Fibroblast of upper back skin (primary cell): ENCODE measurements around the gene CELSR1.

Experiments used
- DNase-seq: peaks from one replicate; pipeline ENCODE4 v3.0.0-alpha.2; 2013

Gene CELSR1

GRCh38 chr22:46373921-46374662, 163.3 kb downstream of the CELSR1 start:
- no peak for DNase-seq

- DNase-seq, result no peak
Observed at GRCh38 chr22:46373159-46373558, 164.3 kb downstream of the CELSR1 start.

DNA sequence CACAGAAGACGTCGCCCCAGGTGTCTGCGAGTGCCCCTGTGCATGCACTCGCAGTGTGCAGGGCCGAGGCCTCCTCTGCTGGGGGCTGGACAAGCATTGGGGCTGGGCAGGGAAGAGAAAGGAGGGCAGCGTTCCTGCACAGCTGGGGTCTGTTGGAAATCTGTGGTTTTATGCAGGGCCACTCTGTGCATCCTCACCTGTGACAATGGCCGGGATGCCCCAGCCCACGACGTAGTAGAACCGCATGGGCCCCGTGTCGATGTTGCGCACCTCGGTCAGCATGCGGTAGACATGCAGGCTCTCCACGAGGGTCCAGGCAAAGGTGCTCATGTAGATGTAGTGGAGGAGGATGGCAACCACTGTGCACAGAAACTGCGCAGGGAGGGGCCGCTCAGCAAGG, 164.7 kb downstream of the CELSR1 start:
- no peak for DNase-seq

DNA sequence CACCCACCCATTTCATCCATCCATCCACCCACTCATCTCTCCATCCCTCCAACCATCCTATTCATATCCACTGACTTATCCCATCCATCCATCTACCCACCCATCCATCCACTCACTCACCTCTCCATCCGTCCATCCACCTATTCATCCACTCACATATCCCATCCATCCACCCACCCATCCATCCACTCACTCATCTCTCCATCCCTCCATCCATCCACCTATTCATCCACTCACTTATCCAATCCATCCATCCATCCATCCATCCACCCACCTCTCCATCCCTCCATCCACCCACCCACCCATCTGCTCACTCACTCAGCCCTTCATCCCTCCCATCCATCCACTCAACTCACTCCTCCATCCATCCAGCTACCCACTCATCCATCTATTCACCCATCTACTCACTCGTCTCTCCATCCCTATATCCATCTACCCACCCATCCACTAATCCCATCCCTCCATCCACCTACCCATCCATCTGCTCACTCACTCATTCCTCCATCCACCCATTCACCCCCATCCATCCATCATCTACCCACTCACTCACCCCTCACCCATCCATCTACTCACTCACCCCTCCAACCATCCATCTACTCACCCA, 165.7 kb downstream of the CELSR1 start:
- DNase-seq, result no peak

- no peak for DNase-seq
Observed at GRCh38 chr22:46370584-46371291, 166.7 kb downstream of the CELSR1 start.

- no peak for DNase-seq
Observed at GRCh38 chr22:46369716-46370583, 167.5 kb downstream of the CELSR1 start.

- no peak for DNase-seq
Observed at GRCh38 chr22:46368871-46369715, 168.3 kb downstream of the CELSR1 start.

GRCh38 chr22:46368422-46368821, 169.0 kb downstream of the CELSR1 start:
- no peak for DNase-seq

GRCh38 chr22:46367707-46368191, 169.7 kb downstream of the CELSR1 start:
- peak; percentile 30 for DNase-seq

GRCh38 chr22:46366801-46367706, 170.4 kb downstream of the CELSR1 start:
- no peak for DNase-seq

DNA sequence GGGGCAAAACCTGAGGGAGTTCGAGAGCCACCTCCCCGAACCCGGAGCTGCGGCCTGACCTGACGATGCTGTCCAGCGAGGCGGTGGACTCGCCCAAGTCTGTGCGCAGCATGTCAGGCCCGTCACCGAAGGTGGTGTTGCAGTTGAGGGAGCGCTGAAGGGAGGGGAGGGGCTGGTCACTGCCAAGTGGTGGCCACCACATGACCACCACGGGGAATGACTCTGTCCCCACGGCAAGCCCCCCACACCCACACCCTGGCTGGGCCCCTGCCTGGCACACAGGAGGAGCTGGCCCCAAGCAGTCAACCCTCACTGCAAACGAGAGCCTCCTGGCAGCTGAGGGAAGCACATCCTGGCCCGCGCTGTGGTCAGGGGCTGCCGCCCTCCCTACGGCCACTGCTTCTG, 171.1 kb downstream of the CELSR1 start:
- DNase-seq, result no peak

DNA sequence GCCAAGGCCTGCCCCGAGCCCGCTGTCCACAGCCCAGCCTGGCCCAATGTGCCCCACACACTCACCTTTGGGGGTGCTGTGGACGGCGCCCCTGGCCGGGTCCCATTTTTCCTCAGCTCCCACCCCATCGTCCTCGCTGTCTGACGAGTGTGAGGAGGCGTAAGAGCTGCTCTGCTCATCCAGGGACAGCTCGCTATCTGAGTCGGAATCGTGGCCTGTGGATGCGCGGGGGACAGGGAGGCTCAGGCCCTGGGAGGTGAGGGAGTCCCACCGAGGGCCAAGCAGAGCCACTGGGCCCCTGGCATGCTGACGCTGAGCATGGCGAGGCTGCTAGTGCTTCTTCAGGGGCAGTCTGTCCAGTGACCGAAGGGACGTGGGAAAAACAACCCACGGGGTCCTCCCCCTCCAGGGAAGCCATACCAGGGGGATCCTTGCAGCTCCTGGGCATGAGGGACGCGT, 172.2 kb downstream of the CELSR1 start:
- no peak for DNase-seq

DNA sequence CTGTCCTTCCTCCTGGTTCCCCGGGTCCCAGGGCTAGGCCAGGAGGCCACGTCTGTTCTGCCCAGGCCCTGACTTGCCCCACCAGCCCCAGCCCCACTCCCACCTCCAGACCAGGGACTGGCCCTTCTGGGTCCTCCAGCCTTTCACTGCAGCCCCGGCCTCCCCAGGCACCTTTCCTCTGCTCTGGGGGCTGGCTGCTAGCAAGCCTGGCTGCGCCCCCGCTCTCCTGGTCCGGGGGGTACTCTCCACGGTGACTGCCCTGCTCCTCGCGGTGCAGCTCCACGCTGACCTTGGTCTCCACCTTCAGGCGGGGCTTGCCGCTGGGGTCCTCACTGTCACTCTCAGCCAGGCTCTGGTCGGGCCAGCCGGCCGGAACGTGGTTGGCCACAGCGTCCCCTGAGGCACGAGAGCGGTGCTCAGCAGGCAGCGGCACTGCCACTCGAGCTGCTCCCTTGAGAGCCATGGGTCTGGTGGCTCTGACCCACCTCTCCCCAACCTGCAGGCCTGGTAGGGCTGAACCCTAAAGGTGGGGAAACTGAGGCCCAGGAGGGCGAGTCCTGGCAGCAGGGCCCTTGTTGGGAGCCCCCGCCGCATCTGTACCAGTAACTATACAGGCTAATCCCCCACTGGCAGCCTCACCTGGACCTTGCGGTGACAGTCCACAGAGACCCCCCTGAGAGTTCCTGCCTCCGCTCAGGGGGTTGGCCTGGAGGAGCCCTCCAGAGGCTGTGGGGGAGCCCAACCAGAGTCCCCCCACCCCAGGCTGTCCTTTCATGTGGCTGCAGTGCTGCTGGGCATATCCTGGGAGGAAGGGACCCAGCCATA, 172.9 kb downstream of the CELSR1 start:
- DNase-seq, result no peak

DNA sequence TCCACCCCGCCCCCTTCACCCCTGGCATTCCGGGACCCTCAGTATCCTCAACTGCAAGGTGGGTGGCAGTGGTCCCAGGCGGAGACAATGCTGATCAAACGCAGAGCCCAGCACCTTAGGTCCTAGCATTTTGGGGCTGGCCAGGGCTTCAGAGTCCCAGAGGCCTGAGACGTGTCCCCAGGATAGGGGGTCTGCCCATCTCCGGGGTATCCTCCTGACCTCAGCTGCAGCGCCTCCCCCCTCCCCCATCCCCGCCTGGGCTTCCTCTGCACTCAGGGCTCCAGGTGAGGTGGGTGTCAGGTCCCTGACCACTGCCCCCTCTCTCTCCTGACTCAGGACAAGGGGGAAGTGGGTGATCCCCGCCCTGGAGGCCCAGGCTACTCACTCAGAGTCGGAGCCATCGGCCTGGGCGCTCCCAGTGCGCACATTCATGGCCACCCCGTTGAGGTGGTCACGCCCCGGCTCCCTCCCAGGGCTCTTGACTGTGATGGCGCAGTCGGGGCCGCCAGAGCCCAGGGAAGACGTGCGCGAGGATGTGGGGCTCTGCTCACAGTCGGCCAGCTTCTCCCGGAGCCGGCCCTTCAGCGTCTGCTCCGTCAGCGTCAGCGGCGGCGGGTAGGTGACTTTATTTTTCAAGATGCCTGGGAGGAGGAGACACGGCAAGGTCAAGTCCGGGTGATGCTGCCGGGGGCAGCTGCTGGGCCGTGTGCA, 173.7 kb downstream of the CELSR1 start:
- DNase-seq, result no peak

DNA sequence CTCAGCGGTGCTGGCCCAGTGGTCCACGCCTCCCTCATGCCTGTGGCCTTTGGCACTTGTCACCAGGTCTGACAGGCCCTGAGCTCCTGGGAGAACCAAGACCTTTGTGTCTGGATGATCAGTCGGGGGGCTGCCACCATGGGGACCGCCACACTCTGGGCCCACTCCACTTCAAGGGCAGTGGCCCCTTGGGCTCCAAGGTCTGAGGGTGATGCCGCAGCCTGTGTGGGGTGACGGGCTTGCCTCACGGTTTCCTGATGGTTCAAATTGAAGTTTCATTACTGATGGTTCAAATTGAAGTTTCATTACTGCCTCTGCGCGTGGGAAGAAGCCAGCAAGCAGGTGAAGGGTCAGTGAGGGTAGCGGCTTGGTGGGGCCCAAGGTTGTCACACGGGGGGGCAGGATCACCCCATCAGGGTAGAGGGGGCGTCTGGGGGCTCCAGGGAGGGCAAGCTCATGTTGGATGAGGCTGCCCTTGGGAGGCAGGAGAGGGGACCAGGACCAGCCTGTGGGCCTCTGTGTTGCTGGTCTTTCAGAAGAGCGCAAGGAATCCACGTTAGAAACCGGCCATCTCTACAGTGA, 174.4 kb downstream of the CELSR1 start:
- no peak for DNase-seq

GRCh38 chr22:46362203-46362933, 175.1 kb downstream of the CELSR1 start:
- DNase-seq, result no peak

DNA sequence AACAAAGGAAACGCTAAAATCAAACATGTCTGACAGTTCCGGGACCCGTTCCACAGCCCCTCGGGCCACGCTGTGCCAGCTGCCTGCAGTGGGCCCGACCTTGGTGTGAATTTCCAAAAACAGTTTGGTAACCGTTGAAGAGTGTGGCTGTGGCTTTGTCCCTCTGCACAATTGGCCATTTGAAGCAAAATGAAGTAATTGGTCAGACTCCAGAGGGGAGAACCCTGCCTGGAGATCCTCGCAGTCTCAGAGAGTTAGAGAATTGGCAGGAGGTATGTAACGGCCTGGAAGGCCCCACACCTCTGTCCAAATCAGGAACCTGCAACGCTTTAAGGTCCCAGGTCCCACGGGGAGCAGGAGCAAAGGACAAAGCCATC, 175.6 kb downstream of the CELSR1 start:
- DNase-seq, result no peak

DNA sequence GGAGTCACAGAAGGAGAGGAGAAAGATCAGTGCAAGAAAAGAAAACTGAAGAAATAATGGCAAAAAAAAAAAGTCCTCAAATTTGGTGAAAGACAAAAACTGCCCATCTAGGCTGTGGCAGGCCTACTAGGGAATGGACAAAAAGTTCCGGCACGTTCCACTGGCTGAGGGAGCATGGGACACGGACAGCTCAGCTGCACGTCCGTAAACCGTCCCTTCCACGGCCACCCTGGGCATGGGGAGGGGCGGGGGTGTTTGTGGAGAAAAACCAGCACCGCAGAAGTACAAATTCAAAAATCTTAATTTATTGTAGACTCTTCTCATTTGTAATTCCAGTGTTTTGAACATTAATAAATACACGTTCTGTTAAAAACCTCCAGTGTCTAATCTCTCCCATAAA, 176.5 kb downstream of the CELSR1 start:
- DNase-seq, result no peak
